C4-2B (cell line): Measurements from ENCODE around the gene NSUN2.

ENCODE experiments used
- CTCF ChIP-seq: fragments of 450-650 bp; conservative IDR thresholded peaks from 2 replicates; pipeline ENCODE4 v1.5.1; 2017; ENCODE audit warnings: mild to moderate bottlenecking
- ZFX ChIP-seq: fragments of 450-650 bp; IDR thresholded peaks from 2 replicates; pipeline ENCODE4 v1.6.1; 2017

GRCh38 chr5:6611334-6612256 lies 21.2 kb downstream of the NSUN2 start:
- TF ChIP-seq CTCF (no peak), ZFX (no peak)
